Erythroblast (primary cell): Measurements from ENCODE around the gene SYAP1.

ENCODE experiments used
- GATA1 ChIP-seq: IDR thresholded peaks from 2 replicates; pipeline ENCODE4 v1.6.1; 2011; ENCODE audit warnings: low read depth, mild to moderate bottlenecking, control low read depth, low read length, moderate library complexity
- POLR2A ChIP-seq: IDR thresholded peaks from 2 replicates; pipeline ENCODE4 v1.6.1; 2011; ENCODE audit warnings: mild to moderate bottlenecking, low read length

DNA sequence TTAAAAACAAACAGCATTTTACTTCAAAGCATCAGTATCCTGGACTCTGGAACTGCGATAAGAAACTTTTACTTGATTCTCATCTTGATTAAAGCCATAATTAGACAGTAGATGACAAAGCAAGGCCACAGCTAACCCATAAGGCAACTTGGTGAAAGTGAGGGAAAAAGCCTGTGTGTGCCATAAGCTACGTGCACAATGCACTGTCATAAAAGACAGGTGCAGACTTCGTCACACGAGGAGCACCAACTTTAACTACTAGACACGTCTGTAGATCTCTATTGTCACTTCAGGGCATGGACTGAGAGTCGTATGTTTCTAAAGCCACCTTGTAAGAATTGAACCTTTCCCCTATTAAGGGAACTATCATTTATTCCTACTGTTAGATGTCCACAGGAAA is 20.0 kb upstream of the SYAP1 start:
- no peak for TF ChIP-seq POLR2A
- TF ChIP-seq GATA1, result no peak
